HL-60/S4 treated with retinoic acid at 250 ng/mL for 4 days and 3 days (cell line): ENCODE data around the gene F10.

Experiments used
- in situ Hi-C: fragments of 300-500 bp; cut with MboI; formaldehyde crosslinking; loops from 2 replicates; pipeline ENCODE4 v1.7.0; 2022; ENCODE audit warnings: low sequenced_read_pairs

F10 gene

DNA sequence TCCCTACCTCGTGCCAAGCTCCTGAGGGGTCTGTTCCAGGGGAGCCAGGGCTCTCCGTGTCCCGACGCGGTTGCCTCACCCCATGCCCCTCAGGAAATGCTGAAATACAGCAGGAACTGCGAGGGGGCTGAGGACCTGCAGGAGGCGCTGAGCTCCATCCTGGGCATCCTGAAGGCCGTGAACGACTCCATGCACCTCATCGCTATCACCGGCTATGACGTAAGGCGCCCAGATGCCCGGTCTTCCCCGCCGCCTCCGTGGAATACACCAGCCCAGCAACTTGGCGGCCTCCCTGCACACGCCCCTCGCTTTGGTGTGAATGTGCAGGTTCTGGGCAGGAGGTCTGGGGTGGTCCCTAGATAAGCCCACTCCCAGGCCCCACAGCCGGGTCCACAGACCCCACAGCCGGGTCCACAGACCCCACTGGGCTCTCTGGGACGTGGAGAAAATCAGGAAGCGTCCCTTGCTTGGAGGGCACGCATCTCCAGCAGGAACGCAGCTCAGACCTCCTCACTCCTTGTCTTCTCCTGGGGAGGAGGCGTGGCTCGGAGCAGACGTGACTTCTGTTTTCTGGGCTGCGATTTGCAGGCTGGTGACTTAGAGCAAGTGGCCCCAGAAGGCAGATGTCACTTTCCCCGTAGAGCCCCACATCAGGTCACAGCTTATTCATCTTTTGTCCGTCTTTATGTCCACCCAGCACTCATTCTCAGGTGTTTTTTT, 36.4 kb upstream of the F10 start:
- in situ Hi-C loops, result no loop called here

- in situ Hi-C loops, result no loop called here
These were observed 35.3 kb upstream of the F10 start for GRCh38 chr13:113086991-113087922.

- in situ Hi-C loops, result no loop called here
These were observed 34.5 kb upstream of the F10 start for GRCh38 chr13:113087923-113088690.

- in situ Hi-C loops, result no loop called here
These were observed 33.9 kb upstream of the F10 start for GRCh38 chr13:113088691-113089020.

DNA sequence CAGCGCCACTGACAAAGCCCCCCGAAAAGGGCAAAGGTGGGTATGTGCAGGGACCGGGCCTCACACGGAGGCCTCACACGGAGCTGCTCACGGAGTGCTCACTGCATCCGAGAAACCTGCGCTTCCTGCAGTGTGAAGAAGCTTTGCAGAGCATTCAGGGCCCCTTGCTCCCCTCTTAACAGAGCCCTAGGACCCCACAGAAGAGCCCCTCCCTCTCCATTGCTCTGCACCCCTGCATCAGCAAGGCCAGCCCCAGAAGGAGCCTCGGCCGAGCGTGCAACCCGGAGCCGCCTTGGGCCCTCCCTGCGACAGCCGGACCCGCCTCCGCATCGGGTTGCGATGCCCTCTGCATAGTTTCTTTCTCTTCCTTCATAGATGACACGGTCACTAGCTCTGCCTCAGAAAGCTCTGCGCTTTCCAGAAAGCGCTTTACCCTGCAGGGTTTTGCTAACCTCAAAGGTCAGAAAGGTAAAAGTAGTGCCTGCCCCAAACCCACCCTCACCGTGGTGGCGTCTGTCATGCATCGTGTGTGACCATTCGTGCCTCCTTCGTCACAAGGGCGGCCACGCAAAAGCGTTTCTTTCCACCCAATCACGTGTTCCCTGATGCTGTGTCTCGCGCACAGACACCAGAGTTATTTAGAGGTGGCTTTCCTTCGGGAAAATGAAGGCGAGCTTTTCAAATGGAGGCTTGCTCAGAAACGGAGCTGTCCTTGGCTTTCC, 32.7 kb upstream of the F10 start:
- in situ Hi-C loops, result no loop called here

GRCh38 chr13:113090415-113090770, 32.2 kb upstream of the F10 start:
- in situ Hi-C loops, result no loop called here

GRCh38 chr13:113090806-113091205, 31.8 kb upstream of the F10 start:
- in situ Hi-C loops, result no loop called here

GRCh38 chr13:113091211-113091771, 31.3 kb upstream of the F10 start:
- in situ Hi-C loops, result no loop called here

DNA sequence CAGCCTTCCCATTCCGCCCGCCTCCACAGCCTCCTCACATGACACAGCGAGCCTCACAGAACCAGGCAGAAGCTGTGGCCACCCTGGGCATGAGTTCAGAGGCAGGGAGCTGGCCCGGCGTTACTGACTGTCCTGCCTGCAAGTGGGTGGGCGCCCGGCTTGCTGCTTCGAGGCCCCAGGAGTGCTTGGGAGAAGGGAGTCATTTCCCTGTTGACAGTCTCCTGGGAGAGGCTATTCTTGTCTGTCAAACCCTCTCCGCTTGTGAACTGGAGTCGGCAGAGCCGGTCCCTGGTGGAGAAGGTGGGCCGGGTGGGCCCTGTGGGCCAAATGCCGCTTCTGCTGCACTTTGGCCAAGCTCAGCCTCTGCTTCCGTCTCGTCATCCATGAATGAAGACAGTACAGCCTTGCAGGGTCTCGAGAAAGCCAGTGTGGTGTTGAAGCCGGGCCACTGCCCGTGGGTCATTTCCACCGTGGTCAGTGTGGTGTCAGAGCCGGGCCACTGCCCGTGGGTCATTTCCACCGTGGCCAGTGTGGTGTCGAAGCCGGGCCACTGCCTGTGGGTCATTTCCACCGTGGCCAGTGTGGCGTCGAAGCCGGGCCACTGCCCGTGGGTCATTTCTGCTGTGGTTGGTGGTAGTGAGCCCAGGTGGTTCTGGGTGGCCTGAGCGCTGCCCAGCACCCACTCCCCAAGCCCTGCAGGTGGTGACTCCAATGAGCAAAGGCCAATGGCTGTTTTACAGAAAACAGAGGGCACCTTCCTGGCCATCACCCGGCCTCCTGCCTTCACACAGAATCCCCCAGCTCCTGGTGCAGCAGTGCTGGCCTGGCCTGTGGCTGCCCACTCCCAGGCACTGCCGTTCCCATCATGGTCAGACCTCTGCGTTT, 30.5 kb upstream of the F10 start:
- in situ Hi-C loops, result no loop called here

DNA sequence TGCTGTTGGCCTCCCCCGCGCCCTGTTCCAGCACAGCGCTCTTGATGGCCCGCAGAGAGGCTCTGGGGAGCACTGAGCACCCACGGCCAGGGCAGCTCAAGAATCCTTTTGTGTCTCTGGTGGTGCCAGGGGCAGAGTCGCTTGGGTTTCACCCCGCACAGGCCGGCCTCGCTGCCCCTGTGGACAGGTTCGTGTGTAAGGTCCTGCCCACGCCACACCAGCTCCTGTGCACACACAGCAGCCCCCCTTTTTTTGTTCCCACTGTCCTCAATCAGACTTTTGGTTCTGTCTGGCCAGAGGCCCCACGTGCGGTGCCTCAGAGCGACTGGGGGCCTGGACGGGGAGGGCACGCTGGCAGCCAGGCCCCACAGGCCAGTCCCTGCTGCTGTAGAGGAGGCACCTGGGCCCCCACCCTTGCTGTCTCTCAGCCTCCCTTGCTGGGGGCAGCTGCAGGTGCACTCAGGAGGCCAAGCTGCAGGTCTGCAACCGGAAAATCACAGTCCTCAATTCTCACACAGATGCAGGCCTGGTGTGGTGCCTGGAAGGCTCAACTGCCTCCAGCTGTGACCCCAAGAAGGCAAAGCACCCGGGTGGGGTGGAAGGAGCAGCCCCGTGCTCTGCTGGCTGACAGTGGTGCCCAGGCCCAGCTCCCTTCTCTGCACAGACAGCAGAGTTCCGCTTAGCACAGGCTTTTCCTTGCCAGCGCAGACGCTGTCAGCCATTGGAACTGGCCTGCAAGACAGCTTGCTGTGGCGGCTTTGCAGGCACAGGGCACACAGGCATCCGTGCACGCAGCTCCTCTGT, 29.6 kb upstream of the F10 start:
- in situ Hi-C loops, result no loop called here

- in situ Hi-C loops, result no loop called here
These were observed 28.8 kb upstream of the F10 start for GRCh38 chr13:113093580-113094409.

- in situ Hi-C loops, result no loop called here
These were observed 28.2 kb upstream of the F10 start for GRCh38 chr13:113094410-113094800.

DNA sequence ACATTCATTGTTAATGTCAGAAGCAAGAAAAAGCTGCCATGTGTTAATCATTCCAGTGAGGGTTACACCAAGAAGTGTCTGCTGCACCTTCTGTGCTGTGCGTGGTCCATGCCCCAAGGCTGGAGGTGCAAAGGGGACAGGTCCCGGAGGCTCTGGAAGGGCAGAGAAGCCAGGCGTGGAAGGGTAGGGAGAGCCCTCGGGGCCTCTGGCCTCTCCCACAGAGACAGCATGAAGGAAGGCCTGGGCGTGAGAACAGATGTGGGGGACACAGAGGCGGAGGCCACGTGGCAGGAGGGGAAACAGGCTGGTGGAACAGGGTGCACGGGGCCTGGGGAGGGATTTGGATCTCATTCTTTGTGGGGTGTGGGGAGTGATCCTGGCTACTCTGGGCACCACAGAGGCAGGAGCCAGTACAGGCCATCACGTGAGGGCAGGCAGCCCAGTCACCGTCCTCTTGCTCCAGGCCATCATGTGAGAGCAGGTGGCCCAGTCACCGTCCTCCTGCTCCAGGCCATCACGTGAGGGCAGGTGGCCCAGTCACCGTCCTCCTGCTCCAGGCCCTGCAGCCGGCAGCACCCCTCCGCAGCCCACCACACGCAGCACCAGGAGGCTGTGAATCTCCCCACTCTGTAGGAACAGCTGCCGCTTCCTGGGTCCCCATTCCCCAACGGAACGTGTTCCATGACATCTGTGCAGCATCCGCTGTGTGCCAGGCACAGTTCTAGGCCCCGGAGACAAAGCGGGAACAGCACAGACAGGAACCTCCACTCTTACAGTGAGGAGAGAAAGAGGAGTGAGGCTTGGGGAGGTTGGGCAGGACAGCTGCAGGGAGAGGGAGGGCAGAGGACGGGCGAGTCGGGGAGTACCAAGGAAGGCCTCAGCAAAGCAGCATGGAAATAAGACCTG, 27.2 kb upstream of the F10 start:
- in situ Hi-C loops, result no loop called here

DNA sequence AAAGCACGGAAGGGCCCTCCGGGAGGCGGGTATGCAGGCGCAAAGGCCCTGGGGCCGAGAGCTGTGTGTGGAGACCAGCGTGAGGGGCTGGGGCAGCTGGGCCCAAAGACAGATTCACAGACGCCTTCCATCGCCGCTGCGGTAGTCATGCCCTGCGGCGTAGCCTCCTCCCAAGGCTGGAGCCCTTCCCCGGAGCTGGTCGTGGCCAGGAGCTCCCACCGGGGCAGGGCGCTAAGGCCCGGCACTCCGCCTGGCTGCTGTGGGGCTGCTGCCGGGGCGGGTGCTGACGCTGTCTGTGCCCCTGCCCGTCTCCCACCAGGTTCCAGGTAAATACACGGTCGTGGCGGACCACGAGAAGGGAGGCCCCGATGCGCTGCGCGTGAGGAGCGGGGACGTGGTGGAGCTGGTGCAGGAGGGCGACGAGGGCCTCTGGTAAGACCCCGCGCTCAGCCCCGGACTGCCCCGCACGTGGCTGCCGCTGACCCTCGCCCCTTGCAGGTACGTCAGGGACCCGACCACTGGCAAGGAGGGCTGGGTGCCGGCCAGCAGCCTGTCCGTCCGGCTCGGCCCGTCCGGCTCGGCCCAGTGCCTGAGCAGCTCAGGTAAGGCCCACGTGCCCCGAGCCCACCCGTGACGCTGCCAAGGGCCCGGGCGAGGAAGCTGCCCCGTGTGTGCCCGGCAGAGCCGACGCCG, 26.4 kb upstream of the F10 start:
- in situ Hi-C loops, result no loop called here

- in situ Hi-C loops, result no loop called here
These were observed 25.8 kb upstream of the F10 start for GRCh38 chr13:113096745-113097305.

GRCh38 chr13:113097651-113098050, 24.9 kb upstream of the F10 start:
- in situ Hi-C loops, result no loop called here
